Measurements from ENCODE around the gene CUTC. TPM values are rescaled to one million over a fixed set of nuclear protein-coding genes. Genes with fewer than 3 reads are reported as not detected.

CUTC gene
- total and polyA plus RNA-seq, 4 donors: 13.0 to 24.7 (median 20.6) TPM

DNA sequence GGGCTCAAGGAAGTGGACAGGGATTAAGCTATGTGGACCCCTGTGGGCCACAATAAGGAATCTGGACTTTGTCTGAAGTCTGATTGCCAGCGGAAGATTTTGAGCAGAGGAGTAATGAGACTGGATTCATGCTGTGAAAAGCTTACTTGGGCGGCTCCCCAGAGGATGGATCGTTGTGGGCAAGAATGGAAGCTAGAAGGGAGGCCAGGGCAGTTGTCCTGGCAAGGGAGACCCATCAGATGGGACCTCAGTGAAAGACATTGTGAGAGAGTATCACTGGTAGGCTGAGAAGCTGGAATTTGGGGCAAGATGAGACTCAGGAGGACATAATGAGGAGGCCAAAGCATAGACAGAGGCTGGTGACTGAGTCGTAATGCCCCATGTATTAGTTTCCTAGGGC is 66.0 kb downstream of the CUTC start:
- H3K27me3 ChIP-seq (ENCODE audit: control insufficient read depth in 3 of 3, insufficient read depth in 3 of 3, low read length in 2 of 3): no peaks in the 10 kb centered on the region
- DNase-seq: no peak
- H3K4me3 ChIP-seq: no peak overlapping the region
- H3K27ac ChIP-seq (ENCODE audit: low read depth in 1 of 2, low read length in 1 of 2): no peak overlapping the region
- no peak for ATAC-seq (ENCODE audit: insufficient read depth, low FRiP score)
- no peaks in the 10 kb centered on the region for H3K9me3 ChIP-seq (ENCODE audit: control insufficient read depth in 4 of 4, insufficient read depth in 3 of 4, low read length in 3 of 4)
- WGBS, 2 donors: 96 to 99% methylated on average over 4 of the region's 4 CpGs
- TF ChIP-seq, protein P1, sequence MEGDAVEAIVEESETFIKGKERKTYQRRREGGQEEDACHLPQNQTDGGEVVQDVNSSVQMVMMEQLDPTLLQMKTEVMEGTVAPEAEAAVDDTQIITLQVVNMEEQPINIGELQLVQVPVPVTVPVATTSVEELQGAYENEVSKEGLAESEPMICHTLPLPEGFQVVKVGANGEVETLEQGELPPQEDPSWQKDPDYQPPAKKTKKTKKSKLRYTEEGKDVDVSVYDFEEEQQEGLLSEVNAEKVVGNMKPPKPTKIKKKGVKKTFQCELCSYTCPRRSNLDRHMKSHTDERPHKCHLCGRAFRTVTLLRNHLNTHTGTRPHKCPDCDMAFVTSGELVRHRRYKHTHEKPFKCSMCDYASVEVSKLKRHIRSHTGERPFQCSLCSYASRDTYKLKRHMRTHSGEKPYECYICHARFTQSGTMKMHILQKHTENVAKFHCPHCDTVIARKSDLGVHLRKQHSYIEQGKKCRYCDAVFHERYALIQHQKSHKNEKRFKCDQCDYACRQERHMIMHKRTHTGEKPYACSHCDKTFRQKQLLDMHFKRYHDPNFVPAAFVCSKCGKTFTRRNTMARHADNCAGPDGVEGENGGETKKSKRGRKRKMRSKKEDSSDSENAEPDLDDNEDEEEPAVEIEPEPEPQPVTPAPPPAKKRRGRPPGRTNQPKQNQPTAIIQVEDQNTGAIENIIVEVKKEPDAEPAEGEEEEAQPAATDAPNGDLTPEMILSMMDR (IDR thresholded peaks at IDR 0.05; ENCODE audit: control extremely low read depth, extremely low read depth): no peak
- no peaks in the 10 kb centered on the region for H3K36me3 ChIP-seq (ENCODE audit: control insufficient read depth in 4 of 4, insufficient read depth in 4 of 4, low read length in 4 of 4)
- H3K4me1 ChIP-seq (ENCODE audit: control insufficient read depth in 5 of 5, insufficient read depth in 5 of 5, low read length in 5 of 5): no peaks in the 10 kb centered on the region
- no peak overlapping the region for H3K9ac ChIP-seq (ENCODE audit: insufficient read depth in 1 of 2, low read length in 2 of 2)

DNA sequence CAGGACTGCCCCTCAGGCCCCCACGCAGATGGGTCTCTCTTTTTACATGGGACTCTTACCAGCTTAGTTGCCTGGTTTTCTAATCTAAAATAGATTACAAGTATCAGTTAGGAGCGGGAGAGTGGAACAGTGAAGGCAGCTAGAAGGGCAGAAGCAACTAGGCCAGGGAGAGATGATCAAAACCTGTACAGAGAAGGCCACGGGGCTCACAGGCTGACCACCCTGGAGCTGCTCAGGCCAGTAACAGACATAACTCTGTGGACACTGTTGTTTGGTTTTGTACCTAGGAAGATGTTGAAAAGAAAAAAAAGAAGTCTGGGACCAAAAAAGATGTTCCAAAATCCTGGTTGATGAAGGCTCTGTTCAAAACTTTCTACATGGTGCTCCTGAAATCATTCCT is 66.9 kb downstream of the CUTC start:
- Histone ChIP-seq H3K4me3 (no peak overlapping the region), H3K27me3 (ENCODE audit: control insufficient read depth in 3 of 3, insufficient read depth in 3 of 3, low read length in 2 of 3) (no peaks in the 10 kb centered on the region), H3K27ac (ENCODE audit: low read depth in 1 of 2, low read length in 1 of 2) (no peak overlapping the region), H3K4me1 (ENCODE audit: control insufficient read depth in 5 of 5, insufficient read depth in 5 of 5, low read length in 5 of 5) (no peaks in the 10 kb centered on the region), H3K36me3 (ENCODE audit: control insufficient read depth in 4 of 4, insufficient read depth in 4 of 4, low read length in 4 of 4) (no peaks in the 10 kb centered on the region), H3K9ac (ENCODE audit: insufficient read depth in 1 of 2, low read length in 2 of 2) (no peak overlapping the region), H3K9me3 (ENCODE audit: control insufficient read depth in 4 of 4, insufficient read depth in 3 of 4, low read length in 3 of 4) (no peaks in the 10 kb centered on the region)
- TF ChIP-seq, protein P1 (IDR thresholded peaks at IDR 0.05; ENCODE audit: control extremely low read depth, extremely low read depth): no peak
- ATAC-seq (ENCODE audit: insufficient read depth, low FRiP score) (no peak), DNase-seq (no peak)
- WGBS, 2 donors: 88 to 92% methylated on average over 3 of the region's 3 CpGs

- 89 to 95% methylated on average over 4 of the region's 4 CpGs for WGBS, 2 donors
- H3K27me3 ChIP-seq (ENCODE audit: control insufficient read depth in 3 of 3, insufficient read depth in 3 of 3, low read length in 2 of 3): no peaks in the 10 kb centered on the region
- H3K4me1 ChIP-seq (ENCODE audit: control insufficient read depth in 5 of 5, insufficient read depth in 5 of 5, low read length in 5 of 5): peaks cover 0 to 1% (median 0%) of the 10 kb centered on the region in 5 donors
- no peaks in the 10 kb centered on the region for H3K9me3 ChIP-seq (ENCODE audit: control insufficient read depth in 4 of 4, insufficient read depth in 3 of 4, low read length in 3 of 4)
- ATAC-seq (ENCODE audit: insufficient read depth, low FRiP score): no peak
- TF ChIP-seq, protein P1 (IDR thresholded peaks at IDR 0.05; ENCODE audit: control extremely low read depth, extremely low read depth): no peak
- no peak overlapping the region for H3K27ac ChIP-seq (ENCODE audit: low read depth in 1 of 2, low read length in 1 of 2)
- H3K4me3 ChIP-seq: no peak overlapping the region
- H3K36me3 ChIP-seq (ENCODE audit: control insufficient read depth in 4 of 4, insufficient read depth in 4 of 4, low read length in 4 of 4): no peaks in the 10 kb centered on the region
- H3K9ac ChIP-seq (ENCODE audit: insufficient read depth in 1 of 2, low read length in 2 of 2): no peak overlapping the region
- DNase-seq: no peak
These were observed 67.6 kb downstream of the CUTC start for GRCh38 chr10:99799613-99800012.

GRCh38 chr10:99804471-99804870 is 72.4 kb downstream of the CUTC start:
- no peaks in the 10 kb centered on the region for H3K27me3 ChIP-seq (ENCODE audit: control insufficient read depth in 3 of 3, insufficient read depth in 3 of 3, low read length in 2 of 3)
- ATAC-seq (ENCODE audit: insufficient read depth, low FRiP score) (no peak), DNase-seq (no peak)
- TF ChIP-seq, protein P1 (IDR thresholded peaks at IDR 0.05; ENCODE audit: control extremely low read depth, extremely low read depth): no peak
- no peak overlapping the region for H3K9ac ChIP-seq (ENCODE audit: insufficient read depth in 1 of 2, low read length in 2 of 2)
- H3K4me3 ChIP-seq: no peak overlapping the region
- peaks cover 0 to 1% (median 0%) of the 10 kb centered on the region in 5 donors for H3K4me1 ChIP-seq (ENCODE audit: control insufficient read depth in 5 of 5, insufficient read depth in 5 of 5, low read length in 5 of 5)
- H3K9me3 ChIP-seq (ENCODE audit: control insufficient read depth in 4 of 4, insufficient read depth in 3 of 4, low read length in 3 of 4): no peaks in the 10 kb centered on the region
- WGBS, 2 donors: 95 to 100% methylated on average over 3 of the region's 3 CpGs
- H3K36me3 ChIP-seq (ENCODE audit: control insufficient read depth in 4 of 4, insufficient read depth in 4 of 4, low read length in 4 of 4): no peaks in the 10 kb centered on the region
- no peak overlapping the region for H3K27ac ChIP-seq (ENCODE audit: low read depth in 1 of 2, low read length in 1 of 2)

Data from lung (tissue), 12 donors.